K562 (cell line): ENCODE data around the gene JAM2. TPM values are rescaled to one million over a fixed set of nuclear protein-coding genes. Genes with fewer than 3 reads are reported as not detected.

Experiments used
- ARID1B ChIP-seq: fragments of 450-650 bp; IDR thresholded peaks from 2 replicates; pipeline ENCODE4 v1.6.1; 2016; ENCODE audit warnings: antibody characterized with exemption, mild to moderate bottlenecking, inconsistent platforms
- BDP1 ChIP-seq: IDR thresholded peaks from 3 replicates; pipeline ENCODE4 v1.6.1; 2011; ENCODE audit not compliant: insufficient read length, insufficient read depth
- CXXC5 ChIP-seq: fragments of 250-450 bp; sonication (Bioruptor Pico); IDR thresholded peaks from 2 replicates; pipeline ENCODE4 v1.8.0; 2022; ENCODE audit warnings: inconsistent platforms, mild to moderate bottlenecking, moderate library complexity
- DNMT1 ChIP-seq: fragments of 450-650 bp; IDR thresholded peaks from 2 replicates; pipeline ENCODE4 v1.6.1; 2016; ENCODE audit warnings: antibody characterized with exemption, mild to moderate bottlenecking
- E4F1 ChIP-seq: fragments of 250-450 bp; sonication (Bioruptor Pico); IDR thresholded peaks from 2 replicates; pipeline ENCODE4 v1.5.0; 2021; ENCODE audit warnings: mild to moderate bottlenecking, borderline replicate concordance
- EP400 ChIP-seq: fragments of 450-650 bp; IDR thresholded peaks from 2 replicates; pipeline ENCODE4 v1.6.1; 2017; ENCODE audit warnings: antibody characterized with exemption, mild to moderate bottlenecking, moderate library complexity
- HCFC1 ChIP-seq: IDR thresholded peaks from 2 replicates; pipeline ENCODE4 v1.6.1; 2012; ENCODE audit warnings: low read depth, low read length, improper control_type of control experiment
- IRF2 ChIP-seq: sonication (generic); formaldehyde crosslinking; IDR thresholded peaks from 2 replicates; pipeline ENCODE4 v1.8.1; 2022; ENCODE audit warnings: mild to moderate bottlenecking, missing genetic modification reagents
- MLX ChIP-seq, 2 experiments: fragments of 450-650 bp in 1 of 2; sonication (generic) in 1 of 2; formaldehyde crosslinking; conservative IDR thresholded peaks; 2 replicates each; pipeline versions ENCODE4 v1.4.0 to v1.8.1; 2020 to 2022; ENCODE audit warnings: mild to moderate bottlenecking in 1 of 2, missing genetic modification reagents in 1 of 2
- NCOA2 ChIP-seq, 2 experiments: fragments of 450-650 bp; IDR thresholded peaks; 2 replicates each; pipeline ENCODE4 v1.6.1; 2018; ENCODE audit warnings: mild to moderate bottlenecking in 2 of 2, moderate library complexity in 1 of 2; ENCODE audit not compliant: partially characterized antibody in 2 of 2
- NFE2L1 ChIP-seq: fragments of 450-650 bp; IDR thresholded peaks from 2 replicates; pipeline ENCODE4 v1.6.1; 2016; ENCODE audit warnings: missing genetic modification characterization, low read depth, mild to moderate bottlenecking, missing compliant biosample characterization, moderate library complexity, borderline replicate concordance
- RBM15 ChIP-seq: fragments of 200-400 bp; formaldehyde crosslinking; IDR thresholded peaks from 2 replicates; pipeline ENCODE4 v1.6.1; 2018; ENCODE audit warnings: mild to moderate bottlenecking, low read length, moderate library complexity; ENCODE audit not compliant: insufficient read depth
- SRSF9 ChIP-seq: fragments of 200-400 bp; formaldehyde crosslinking; IDR thresholded peaks from 2 replicates; pipeline ENCODE4 v1.6.1; 2017; ENCODE audit warnings: low read depth, low read length, borderline replicate concordance
- STAT6 ChIP-seq: sonication (generic); formaldehyde crosslinking; IDR thresholded peaks from 2 replicates; pipeline ENCODE4 v1.8.1; 2023; ENCODE audit warnings: mild to moderate bottlenecking, missing genetic modification reagents
- THRA ChIP-seq: fragments of 450-650 bp; IDR thresholded peaks from 2 replicates; pipeline ENCODE4 v1.6.1; 2017; ENCODE audit warnings: mild to moderate bottlenecking, moderate library complexity
- USF1 ChIP-seq: sonication (generic); formaldehyde crosslinking; IDR thresholded peaks from 2 replicates; pipeline ENCODE4 v1.9.0; 2022; ENCODE audit warnings: mild to moderate bottlenecking, missing genetic modification reagents
- YBX1 ChIP-seq: fragments of 450-650 bp; IDR thresholded peaks from 2 replicates; pipeline ENCODE4 v1.7.1; 2016; ENCODE audit warnings: mild to moderate bottlenecking
- ZNF184 ChIP-seq: sonication (generic); formaldehyde crosslinking; IDR thresholded peaks from 2 replicates; pipeline ENCODE4 v1.5.0; 2020; ENCODE audit warnings: missing genetic modification reagents
- ZNF253 ChIP-seq: fragments of 250-450 bp; sonication (Bioruptor Pico); conservative IDR thresholded peaks from 2 replicates; pipeline ENCODE4 v1.6.1; 2021; ENCODE audit warnings: mild to moderate bottlenecking
- ZNF778 ChIP-seq: fragments of 450-650 bp; formaldehyde crosslinking; IDR thresholded peaks from 2 replicates; pipeline ENCODE4 v1.4.0; 2020; ENCODE audit warnings: mild to moderate bottlenecking, moderate library complexity
- polyA plus RNA-seq, 8 experiments: library from polyadenylated mRNA; depleted of rRNA in 4 of 8; stranded (reverse) in 5 of 8; unstranded in 3 of 8; fragments of >200 nt; fragmentation: Nextera tagmentation in 2 of 8; fragmentation: Illumina TruSeq in 1 of 8; extraction: Ambion mirVana in 2 of 8; extraction: Trizol in 1 of 8; gene quantifications; 2 replicates each; pipeline versions ENCODE4 v1.2.1 to v1.2.3, GENCODE V29; 2011 to 2014; ENCODE audit warnings: inconsistent platforms in 1 of 8, missing spikeins in 1 of 8
- total RNA-seq, 7 experiments: library from RNA; depleted of rRNA in 6 of 7; stranded (reverse); fragments of >200 nt in 6 of 7; fragmentation: Illumina TruSeq in 2 of 7; extraction: Trizol in 2 of 7; gene quantifications; 2 replicates each; pipeline versions ENCODE4 v1.2.1 to v1.2.3, GENCODE V29; 2011 to 2021; ENCODE audit warnings: low replicate concordance in 1 of 7

Gene JAM2
- total and polyA plus RNA-seq, 9 of the 15 experiments (the other 6 are each of a cell fraction or from before 2014, with no cell fraction given) = 0.03 to 0.08 (median 0.07) TPM; not detected in 6

- TF ChIP-seq EP400 (peak; percentile 88), NFE2L1 (tag) (no peak), ARID1B (peak; percentile 54), E4F1 (CRISPR knock-in tag) (no peak), ZNF184 (CRISPR knock-in tag) (no peak), STAT6 (CRISPR knock-in tag) (no peak), DNMT1 (no peak), SRSF9 (no peak), ZNF253 (CRISPR knock-in tag) (no peak), NCOA2 (IDR thresholded peaks at IDR 0.05; ENCODE audit: partially characterized antibody in 2 of 2) (no peak), HCFC1 (peak; percentile 86), CXXC5 (CRISPR knock-in tag) (peak; percentile 98), YBX1 (no peak), ZNF778 (no peak), THRA (no peak), BDP1 (no peak), IRF2 (CRISPR knock-in tag) (no peak), RBM15 (no peak), USF1 (0 out of 2 replicates have a peak, but pooled peaks have one; percentile 17), MLX (CRISPR knock-in tag; conservative IDR thresholded peaks at IDR 0.05) (no peak)
Measured at GRCh38 chr21:25607151-25608043, 31.7 kb upstream of the JAM2 start, which contains the start of gene MRPL39 (continued).
